Measurements from ENCODE around the gene USP9X.
"Not testable (repeated sequence)": the region's sequence is repeated elsewhere in the genome, so short reads cannot be mapped to it uniquely, and the experiment has no call there.

DNA sequence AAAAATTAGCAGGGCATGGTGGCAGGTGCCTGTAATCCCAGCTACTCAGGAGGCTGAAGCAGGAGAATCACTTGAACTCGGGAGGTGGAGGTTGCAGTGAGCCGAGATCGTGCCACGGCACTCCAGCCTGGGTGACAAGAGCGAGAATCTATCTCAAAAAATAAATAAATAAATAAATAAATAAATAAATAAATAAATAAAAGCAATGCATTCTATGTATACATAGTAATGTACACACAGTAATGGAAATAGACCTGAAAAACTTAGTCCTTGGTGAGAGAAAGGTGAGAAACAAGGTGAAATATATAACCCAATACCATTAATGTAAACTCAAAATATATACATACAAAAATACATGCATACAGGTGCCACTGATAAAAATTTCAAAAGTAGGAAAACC lies 197.1 kb downstream of the USP9X start:
- TF ChIP-seq POLR2A (IDR thresholded peaks at IDR 0.05) = not testable (repeated sequence)
- TF ChIP-seq, protein P1, sequence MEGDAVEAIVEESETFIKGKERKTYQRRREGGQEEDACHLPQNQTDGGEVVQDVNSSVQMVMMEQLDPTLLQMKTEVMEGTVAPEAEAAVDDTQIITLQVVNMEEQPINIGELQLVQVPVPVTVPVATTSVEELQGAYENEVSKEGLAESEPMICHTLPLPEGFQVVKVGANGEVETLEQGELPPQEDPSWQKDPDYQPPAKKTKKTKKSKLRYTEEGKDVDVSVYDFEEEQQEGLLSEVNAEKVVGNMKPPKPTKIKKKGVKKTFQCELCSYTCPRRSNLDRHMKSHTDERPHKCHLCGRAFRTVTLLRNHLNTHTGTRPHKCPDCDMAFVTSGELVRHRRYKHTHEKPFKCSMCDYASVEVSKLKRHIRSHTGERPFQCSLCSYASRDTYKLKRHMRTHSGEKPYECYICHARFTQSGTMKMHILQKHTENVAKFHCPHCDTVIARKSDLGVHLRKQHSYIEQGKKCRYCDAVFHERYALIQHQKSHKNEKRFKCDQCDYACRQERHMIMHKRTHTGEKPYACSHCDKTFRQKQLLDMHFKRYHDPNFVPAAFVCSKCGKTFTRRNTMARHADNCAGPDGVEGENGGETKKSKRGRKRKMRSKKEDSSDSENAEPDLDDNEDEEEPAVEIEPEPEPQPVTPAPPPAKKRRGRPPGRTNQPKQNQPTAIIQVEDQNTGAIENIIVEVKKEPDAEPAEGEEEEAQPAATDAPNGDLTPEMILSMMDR (IDR thresholded peaks at IDR 0.05) = not testable (repeated sequence)
